Stimulated activated naive CD8-positive, alpha-beta T cell treated with anti-CD3 and anti-CD28 coated beads, Interleukin-15, amount 100 ng/mL, for 72 hours (primary cell): ENCODE measurements around the gene IHH.

ENCODE experiments used
- ATAC-seq: fragments of 150-1000 bp; cut with Tn5 transposase; 2 replicates; pipeline ENCODE4 v1.10.0; 2021; ENCODE audit warnings: mild to moderate bottlenecking, moderate library complexity
- DNase-seq, 2 donors: peaks; one replicate each; pipeline ENCODE4 v3.0.0; 2021 to 2022
- H3K27ac Mint-ChIP-seq, 2 donors: one replicate each; pipeline ENCODE4 v1.8.0; 2022; ENCODE audit warnings: mild to moderate bottlenecking in 2 of 2, mixed read lengths in 2 of 2, moderate library complexity in 2 of 2
- H3K27me3 Mint-ChIP-seq: one replicate; pipeline ENCODE4 v1.8.0; 2022; ENCODE audit warnings: mixed read lengths
- H3K4me1 Mint-ChIP-seq: one replicate; pipeline ENCODE4 v1.8.0; 2022; ENCODE audit warnings: mild to moderate bottlenecking, mixed read lengths
- H3K4me3 Mint-ChIP-seq, 2 donors: one replicate each; pipeline ENCODE4 v1.8.0; 2022; ENCODE audit warnings: mild to moderate bottlenecking in 2 of 2, mixed read lengths in 2 of 2, moderate library complexity in 1 of 2
- H3K9me3 Mint-ChIP-seq, 2 donors: one replicate each; pipeline ENCODE4 v1.8.0; 2022; ENCODE audit warnings: mixed read lengths in 2 of 2

The IHH gene

GRCh38 chr2:219082332-219082958 lies 21.7 kb upstream of the IHH start:
- Mint-ChIP-seq H3K27ac (peak overlapping the region in 1 of 2 donors; percentile 54), H3K9me3 (no peaks in the 10 kb centered on the region)

DNA sequence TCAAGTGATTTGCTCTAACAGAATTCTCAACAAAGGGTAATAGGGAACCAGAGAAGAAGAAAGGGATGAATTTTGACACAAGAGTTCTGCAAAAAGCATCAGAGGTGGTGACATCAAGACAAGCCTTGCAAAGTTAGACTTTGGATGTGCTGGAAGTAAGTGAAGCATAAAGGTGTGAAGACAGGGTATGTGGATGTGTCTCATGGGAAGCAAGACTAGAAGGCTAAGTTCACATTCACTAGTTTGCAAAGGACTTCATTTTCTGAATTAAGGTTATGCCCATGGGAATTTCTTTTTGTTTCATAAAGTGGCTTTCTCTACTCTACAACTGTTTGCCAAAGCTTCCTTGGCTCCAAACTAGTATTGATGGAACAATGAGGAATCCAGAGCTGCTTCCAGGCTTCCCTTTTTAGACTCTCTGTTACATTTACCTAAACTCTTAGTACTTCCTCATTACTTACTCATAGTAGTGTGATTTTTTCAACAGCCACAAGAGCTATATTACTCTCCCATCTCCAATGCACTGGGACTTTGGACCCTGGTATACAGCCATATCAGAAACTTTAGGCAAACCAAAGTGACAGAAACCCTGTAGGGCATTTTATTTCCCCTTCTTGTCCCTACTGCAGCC lies 21.1 kb upstream of the IHH start:
- no peak for ATAC-seq
- H3K4me3 Mint-ChIP-seq, result no peak overlapping the region
- H3K27me3 Mint-ChIP-seq, result no peaks in the 10 kb centered on the region
- H3K4me1 Mint-ChIP-seq, result peaks cover 6% of the 10 kb centered on the region
- DNase-seq, result no peak
- H3K9me3 Mint-ChIP-seq, result no peaks in the 10 kb centered on the region
- H3K27ac Mint-ChIP-seq, result no peak overlapping the region

More at GRCh38 chr2:219082332-219082958, 21.7 kb upstream of the IHH start:
- Mint-ChIP-seq H3K27me3 (no peaks in the 10 kb centered on the region), H3K4me3 (no peak overlapping the region), H3K4me1 (peaks cover 13% of the 10 kb centered on the region)
- ATAC-seq, result no peak
- no peak for DNase-seq

DNA sequence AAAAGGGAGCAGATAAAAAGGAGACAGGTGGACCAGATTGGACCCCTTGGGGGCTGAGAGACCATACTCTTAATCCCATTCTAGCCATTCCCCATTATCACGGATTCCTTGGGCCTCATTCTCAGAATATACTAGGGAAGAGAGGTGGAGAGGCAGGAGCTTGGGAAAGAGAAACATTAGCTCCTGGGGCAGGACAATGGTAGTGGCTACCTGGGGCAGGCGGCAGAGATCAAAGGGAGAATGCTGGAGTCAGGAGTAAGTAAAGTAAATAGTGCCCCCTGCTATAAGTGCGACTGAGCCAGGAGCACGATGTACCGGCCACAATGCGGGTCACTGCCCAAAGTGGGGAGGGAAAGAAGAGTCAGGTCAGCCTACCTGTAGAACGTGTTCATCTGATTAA lies 20.4 kb upstream of the IHH start:
- DNase-seq, result no peak
- H3K9me3 Mint-ChIP-seq, result no peaks in the 10 kb centered on the region
- H3K4me1 Mint-ChIP-seq, result no peaks in the 10 kb centered on the region
- no peaks in the 10 kb centered on the region for H3K27me3 Mint-ChIP-seq
- H3K27ac Mint-ChIP-seq, result peak overlapping the region in 1 of 2 donors; percentile 68
- no peak overlapping the region for H3K4me3 Mint-ChIP-seq
- no peak for ATAC-seq

DNA sequence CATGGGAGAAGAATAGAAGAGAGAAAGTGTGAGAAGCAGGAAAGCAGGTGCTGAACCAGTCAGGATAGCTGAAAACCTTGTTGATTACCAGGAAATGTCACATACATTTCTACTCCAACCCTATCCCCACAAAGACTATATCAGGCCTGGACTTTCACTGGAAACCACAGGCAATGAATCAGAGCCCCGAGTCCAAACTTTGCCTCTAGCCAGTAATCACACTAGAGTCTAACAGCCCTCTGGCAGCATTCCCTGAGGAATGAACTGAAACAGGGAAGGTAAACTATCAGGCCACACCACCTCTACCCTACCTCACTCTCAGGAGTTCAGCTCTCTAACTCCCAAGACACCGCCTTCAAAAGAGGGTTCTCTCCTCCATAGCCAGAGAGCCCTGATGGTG lies 18.7 kb upstream of the IHH start:
- H3K4me1 Mint-ChIP-seq, result no peaks in the 10 kb centered on the region
- ATAC-seq (no peak), DNase-seq (no peak)
- no peaks in the 10 kb centered on the region for H3K9me3 Mint-ChIP-seq
- H3K27ac Mint-ChIP-seq, result no peak overlapping the region
- no peak overlapping the region for H3K4me3 Mint-ChIP-seq
- H3K27me3 Mint-ChIP-seq, result no peaks in the 10 kb centered on the region

- ATAC-seq (no peak), DNase-seq (no peak)
- H3K4me1 Mint-ChIP-seq, result no peaks in the 10 kb centered on the region
- H3K9me3 Mint-ChIP-seq, result no peaks in the 10 kb centered on the region
- no peak overlapping the region for H3K4me3 Mint-ChIP-seq
- H3K27me3 Mint-ChIP-seq, result no peaks in the 10 kb centered on the region
- no peak overlapping the region for H3K27ac Mint-ChIP-seq
Observed at GRCh38 chr2:219078951-219079350, 18.2 kb upstream of the IHH start.

GRCh38 chr2:219078126-219078525 lies 17.4 kb upstream of the IHH start:
- DNase-seq, result no peak
- no peak for ATAC-seq
- H3K4me3 Mint-ChIP-seq, result no peak overlapping the region
- no peaks in the 10 kb centered on the region for H3K4me1 Mint-ChIP-seq
- no peaks in the 10 kb centered on the region for H3K9me3 Mint-ChIP-seq
- H3K27ac Mint-ChIP-seq, result no peak overlapping the region
- H3K27me3 Mint-ChIP-seq, result no peaks in the 10 kb centered on the region

- no peaks in the 10 kb centered on the region for H3K9me3 Mint-ChIP-seq
- DNase-seq (no peak), ATAC-seq (no peak)
- H3K27ac Mint-ChIP-seq, result no peak overlapping the region
- H3K4me3 Mint-ChIP-seq, result no peak overlapping the region
- no peaks in the 10 kb centered on the region for H3K27me3 Mint-ChIP-seq
- no peaks in the 10 kb centered on the region for H3K4me1 Mint-ChIP-seq
Observed at GRCh38 chr2:219076253-219076652, 15.5 kb upstream of the IHH start.

- DNase-seq, result peak in 1 of 2 donors; percentile 11
- H3K4me1 Mint-ChIP-seq, result no peaks in the 10 kb centered on the region
Observed at GRCh38 chr2:219073413-219074129, 12.8 kb upstream of the IHH start.

GRCh38 chr2:219072741-219073250 lies 12.1 kb upstream of the IHH start:
- ATAC-seq (no peak), DNase-seq (no peak)
- no peaks in the 10 kb centered on the region for H3K4me1 Mint-ChIP-seq
- no peak overlapping the region for H3K4me3 Mint-ChIP-seq
- H3K27ac Mint-ChIP-seq, result no peak overlapping the region
- no peaks in the 10 kb centered on the region for H3K27me3 Mint-ChIP-seq
- H3K9me3 Mint-ChIP-seq, result no peaks in the 10 kb centered on the region

More at GRCh38 chr2:219073413-219074129, 12.8 kb upstream of the IHH start:
- Mint-ChIP-seq H3K27ac (peak overlapping the region in 1 of 2 donors; percentile 22), H3K4me3 (no peak overlapping the region), H3K9me3 (no peaks in the 10 kb centered on the region), H3K27me3 (no peaks in the 10 kb centered on the region)
- ATAC-seq, result no peak

DNA sequence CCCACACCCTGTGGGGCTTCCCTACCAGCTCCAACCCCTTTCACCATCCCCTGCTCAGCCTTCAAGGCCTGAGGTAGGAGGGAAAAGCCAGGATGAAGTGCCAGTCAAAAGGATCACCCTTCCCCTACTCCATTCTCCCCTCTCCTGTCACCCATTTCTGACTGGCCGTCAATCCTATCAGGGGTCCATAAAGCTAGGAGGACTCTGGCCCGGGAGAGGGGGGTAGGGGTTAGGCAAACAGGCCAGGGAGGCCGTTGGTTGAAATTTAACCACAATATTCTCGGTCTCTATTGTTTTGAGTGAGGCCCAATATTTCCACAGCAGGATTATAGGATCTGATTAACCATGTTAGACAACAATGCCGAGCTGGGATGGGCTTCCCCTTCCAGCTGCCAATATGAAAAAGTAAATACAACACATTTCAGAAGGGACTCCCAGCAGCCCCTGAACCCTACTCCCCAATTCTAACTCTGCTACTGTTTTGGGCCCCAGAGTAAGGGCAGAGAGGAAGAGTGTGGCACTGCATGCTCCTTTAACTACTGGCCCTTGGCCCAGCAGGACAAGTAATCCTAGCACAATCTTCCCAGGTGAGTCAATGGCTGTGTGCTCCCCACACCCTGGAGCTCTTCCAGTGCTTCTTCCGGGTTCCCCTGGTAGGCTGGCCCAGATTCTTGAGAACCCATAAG lies 10.6 kb upstream of the IHH start:
- Mint-ChIP-seq H3K27me3 (no peaks in the 10 kb centered on the region), H3K27ac (peak overlapping the region in 1 of 2 donors; percentile 9), H3K9me3 (no peaks in the 10 kb centered on the region), H3K4me3 (no peak overlapping the region), H3K4me1 (no peaks in the 10 kb centered on the region)
- ATAC-seq, result no peak
- DNase-seq, result no peak

DNA sequence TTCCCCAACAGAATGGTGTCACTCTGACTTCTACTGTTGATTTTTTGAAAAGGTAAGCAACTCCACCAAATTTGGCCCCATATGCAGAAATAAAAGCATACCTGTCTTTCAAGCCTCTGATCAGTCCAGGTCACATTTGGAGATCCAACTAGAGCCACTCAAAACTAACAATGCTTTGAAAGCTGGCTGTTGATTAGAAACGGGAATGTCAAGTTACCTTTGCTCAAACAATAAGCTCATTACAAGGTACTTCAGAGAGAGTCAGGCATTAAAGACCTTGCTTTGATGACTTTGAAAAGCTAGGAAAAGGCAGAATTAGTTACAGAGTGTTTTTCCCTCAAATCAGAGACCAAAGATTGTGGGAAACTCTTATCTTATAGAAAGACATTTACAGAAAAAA lies 4.8 kb upstream of the IHH start:
- ATAC-seq (no peak), DNase-seq (no peak)
- no peaks in the 10 kb centered on the region for H3K4me1 Mint-ChIP-seq
- H3K4me3 Mint-ChIP-seq, result no peak overlapping the region
- no peaks in the 10 kb centered on the region for H3K9me3 Mint-ChIP-seq
- no peak overlapping the region for H3K27ac Mint-ChIP-seq
- H3K27me3 Mint-ChIP-seq, result peaks cover 43% of the 10 kb centered on the region

GRCh38 chr2:219062081-219062480 lies 1.4 kb upstream of the IHH start:
- Mint-ChIP-seq H3K27ac (no peak overlapping the region), H3K4me3 (no peak overlapping the region), H3K4me1 (peaks cover 30% of the 10 kb centered on the region), H3K27me3 (peaks cover 78% of the 10 kb centered on the region), H3K9me3 (no peaks in the 10 kb centered on the region)
- no peak for DNase-seq
- no peak for ATAC-seq

DNA sequence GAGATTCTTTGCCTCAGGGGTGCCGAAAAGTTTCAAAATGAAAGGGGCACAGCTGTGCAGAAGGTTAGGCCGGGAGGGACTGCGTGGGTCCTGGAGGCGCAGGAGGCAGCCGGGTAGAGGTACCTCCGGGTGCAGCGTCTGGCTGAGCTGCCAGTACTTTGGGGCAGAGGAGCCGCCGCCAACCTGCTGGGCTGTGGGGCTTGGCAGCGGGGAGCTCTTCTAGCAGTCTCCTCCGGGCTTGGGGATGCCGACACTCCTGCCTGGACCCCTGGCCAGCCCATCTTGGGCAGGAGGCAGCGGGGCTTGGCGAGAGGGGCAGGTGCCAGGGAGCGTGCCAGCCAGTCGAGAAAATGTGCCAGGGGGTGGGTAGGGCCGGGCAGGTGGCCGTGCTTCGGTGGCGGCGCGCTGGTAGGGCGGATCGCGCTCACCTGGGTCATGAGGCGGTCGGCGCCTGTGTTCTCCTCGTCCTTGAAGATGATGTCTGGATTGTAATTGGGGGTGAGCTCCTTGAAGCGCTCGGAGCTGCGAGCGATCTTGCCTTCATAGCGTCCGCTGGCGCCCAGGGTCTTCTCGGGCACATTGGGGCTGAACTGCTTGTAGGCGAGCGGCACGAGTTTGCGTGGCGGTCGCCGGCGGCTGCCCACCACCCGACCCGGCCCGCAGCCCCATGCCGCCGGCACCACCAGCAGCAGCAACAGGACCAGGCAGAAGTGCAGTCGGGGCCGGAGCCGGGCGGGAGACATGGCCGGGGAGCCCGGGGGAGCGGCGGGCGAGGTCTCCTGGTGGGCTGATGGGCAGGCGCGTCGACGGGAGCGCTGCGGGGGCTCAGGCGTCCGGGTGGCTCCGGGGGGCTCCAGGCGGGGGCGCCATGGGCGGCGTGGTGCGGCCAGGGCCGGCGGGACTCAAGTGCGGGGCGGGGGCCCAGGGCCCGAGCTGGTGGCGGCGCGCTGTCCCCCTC lies 717 bp downstream of the IHH start:
- H3K9me3 Mint-ChIP-seq, result no peaks in the 10 kb centered on the region
- peaks cover 96% of the 10 kb centered on the region for H3K27me3 Mint-ChIP-seq
- peaks cover 30% of the 10 kb centered on the region for H3K4me1 Mint-ChIP-seq
- H3K4me3 Mint-ChIP-seq, result peak overlapping the region; percentile 67 to 75
- DNase-seq (peak in 1 of 2 donors; percentile 22), ATAC-seq (no peak)
- H3K27ac Mint-ChIP-seq, result peak overlapping the region in 1 of 2 donors; percentile 48

- no peaks in the 10 kb centered on the region for H3K9me3 Mint-ChIP-seq
- peaks cover 96% of the 10 kb centered on the region for H3K27me3 Mint-ChIP-seq
- H3K4me3 Mint-ChIP-seq, result peak overlapping the region; percentile 67 to 75
Observed at GRCh38 chr2:219059375-219059724, 1.4 kb downstream of the IHH start.

More at GRCh38 chr2:219059375-219059724, 1.4 kb downstream of the IHH start:
- ATAC-seq (no peak), DNase-seq (no peak)
- Mint-ChIP-seq H3K27ac (no peak overlapping the region), H3K4me1 (peaks cover 30% of the 10 kb centered on the region)
